Hematopoietic multipotent progenitor cell treated with erythropoietin and hydrocortisone succinate and interleukin-3 and kit ligand, for 15 days (in vitro differentiated cells): ENCODE data around the gene NDST3.
"Not testable (repeated sequence)": the region's sequence is repeated elsewhere in the genome, so short reads cannot be mapped to it uniquely, and the experiment has no call there.

Experiments used
- DNase-seq: peaks from one replicate; pipeline ENCODE4 v3.0.0-alpha.2; 2015; ENCODE audit warnings: low spot score

The NDST3 gene

DNA sequence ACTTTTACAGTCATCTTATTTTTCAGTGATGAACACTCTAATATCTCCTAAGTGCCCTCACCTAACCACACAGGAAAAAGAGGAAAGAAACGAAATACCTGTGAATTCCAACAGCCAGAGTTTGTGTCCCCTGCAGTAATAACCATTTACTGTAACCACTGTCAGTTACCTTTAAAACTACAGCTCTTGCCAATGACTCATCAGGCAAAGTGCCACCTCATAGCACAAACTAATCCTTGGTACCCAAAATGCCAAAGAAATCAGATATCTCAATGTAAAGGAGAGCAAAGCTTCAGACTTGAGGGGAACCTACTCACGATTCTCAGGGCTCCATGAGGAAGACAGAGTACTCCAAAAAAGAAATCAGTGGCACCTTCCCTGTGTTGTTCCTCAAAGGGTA, 146.5 kb downstream of the NDST3 start:
- DNase-seq, result no peak

DNA sequence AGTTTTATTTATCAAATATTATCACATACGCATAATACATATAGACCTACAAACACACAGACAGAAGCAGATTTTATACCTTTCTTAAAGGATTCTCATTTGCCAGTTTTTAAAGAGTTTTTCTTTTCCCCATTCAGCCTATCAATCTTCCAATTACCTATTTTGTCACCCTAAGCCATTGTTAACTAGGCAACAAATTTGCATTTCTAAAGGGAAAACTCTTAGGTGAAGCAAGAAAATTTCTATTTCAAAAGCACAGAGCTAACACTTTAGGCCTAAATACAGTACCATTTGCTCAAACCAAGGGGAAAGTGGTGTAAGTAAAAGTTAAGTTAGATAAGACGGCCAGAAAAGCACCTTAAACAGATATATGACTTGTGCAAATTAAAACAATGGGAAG, 156.6 kb downstream of the NDST3 start:
- no peak for DNase-seq

- no peak for DNase-seq
Measured at GRCh38 chr4:118193421-118193820, 159.1 kb downstream of the NDST3 start.

- DNase-seq, result no peak
Measured at GRCh38 chr4:118206627-118207026, 172.3 kb downstream of the NDST3 start.

DNA sequence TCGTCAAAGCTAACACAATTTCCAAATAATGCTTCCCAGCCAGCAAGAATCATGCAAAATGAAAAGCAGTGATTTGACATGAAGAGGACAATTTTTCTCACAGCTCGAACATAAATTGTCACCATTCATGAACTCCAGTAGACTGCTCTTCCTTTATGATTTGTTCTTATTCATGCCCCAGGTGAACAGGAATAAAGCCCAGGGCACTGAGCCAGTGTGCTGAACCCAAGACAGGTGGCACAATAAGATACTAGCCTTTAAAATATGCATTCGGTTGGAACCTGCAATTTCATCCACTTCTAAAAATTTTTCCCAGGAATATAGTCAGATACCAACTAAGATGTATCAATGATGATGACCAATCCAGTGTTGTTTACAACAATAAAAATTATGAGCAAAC, 178.8 kb downstream of the NDST3 start:
- no peak for DNase-seq

DNA sequence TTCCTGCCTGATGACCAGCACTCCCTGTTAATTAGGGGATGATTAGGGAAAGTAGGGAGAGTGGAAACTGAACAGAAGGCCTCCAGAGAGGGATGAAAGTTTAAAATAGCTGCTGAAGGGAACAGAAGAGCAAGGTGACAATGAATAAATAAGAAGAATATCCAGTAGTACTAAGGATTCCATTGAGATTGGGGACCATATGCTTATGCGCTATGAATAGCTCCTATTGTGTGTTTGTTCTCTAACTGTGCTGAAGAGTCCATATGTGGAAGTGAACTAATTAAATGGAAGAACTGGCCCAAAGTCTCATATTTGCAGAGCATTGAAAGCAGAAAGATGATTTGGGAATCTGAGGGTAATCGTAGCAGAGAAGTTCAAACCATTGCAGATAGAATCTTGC, 181.5 kb downstream of the NDST3 start:
- DNase-seq, result no peak

DNA sequence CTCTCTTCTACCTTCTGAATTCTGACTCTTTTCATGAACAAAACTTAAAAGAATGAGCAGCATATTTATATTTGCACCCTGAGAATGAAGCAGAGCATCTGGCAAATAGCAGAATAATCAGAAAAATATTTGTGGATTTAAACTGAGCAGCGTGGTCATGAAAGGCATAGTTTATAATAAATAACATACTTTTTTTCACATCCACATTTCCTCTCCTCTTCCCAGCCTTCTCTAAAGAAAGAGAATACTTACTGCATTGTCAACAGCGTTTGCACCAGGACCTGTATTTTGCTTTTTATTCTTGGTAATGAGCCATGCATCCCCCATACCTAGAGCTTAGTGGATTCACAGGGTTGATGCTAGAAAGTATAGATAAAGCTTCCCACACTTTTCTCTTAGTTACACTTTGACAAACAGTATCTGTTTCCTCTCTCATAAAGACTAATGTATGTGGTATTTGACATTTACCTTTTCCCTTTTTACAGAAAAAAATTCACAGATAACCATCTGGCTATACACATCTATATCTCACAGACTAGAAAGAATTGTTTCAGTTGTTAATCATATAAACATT, 187.0 kb downstream of the NDST3 start:
- no peak for DNase-seq

- DNase-seq, result peak; percentile 35
Measured at GRCh38 chr4:118224243-118224829, 190.1 kb downstream of the NDST3 start.

- DNase-seq, result no peak
Measured at GRCh38 chr4:118225511-118225910, 191.2 kb downstream of the NDST3 start.

- no peak for DNase-seq
Measured at GRCh38 chr4:118226311-118227010, 192.2 kb downstream of the NDST3 start.

DNA sequence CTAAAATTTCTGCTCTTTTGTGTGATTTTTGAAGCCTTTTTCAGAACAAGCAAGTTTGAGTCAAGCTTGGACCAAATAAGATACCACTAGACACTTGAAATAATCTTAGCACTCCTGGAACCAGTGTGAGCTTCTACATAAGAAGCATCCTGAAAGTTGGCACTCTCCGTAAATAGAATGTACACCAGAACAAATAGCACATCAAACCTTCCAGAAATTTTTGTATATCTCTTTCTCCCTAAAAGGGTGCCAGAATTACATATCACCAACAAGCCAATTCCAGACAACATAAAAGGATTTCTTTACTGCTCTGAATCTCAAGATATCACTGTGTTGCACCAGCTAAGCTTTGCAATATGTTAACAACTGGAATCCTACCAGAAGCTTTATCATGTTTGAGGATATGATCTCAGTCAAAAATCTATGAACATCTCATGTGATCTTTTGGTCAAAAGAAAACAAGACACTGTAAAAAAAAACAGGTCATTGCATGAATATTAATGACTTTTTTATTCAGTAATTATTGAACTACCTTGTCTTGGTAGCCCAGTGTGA, 201.4 kb downstream of the NDST3 start:
- no peak for DNase-seq

- DNase-seq, result no peak
Measured at GRCh38 chr4:118237531-118237930, 203.2 kb downstream of the NDST3 start.

- DNase-seq, result no peak
Measured at GRCh38 chr4:118249890-118250289, 215.6 kb downstream of the NDST3 start.

DNA sequence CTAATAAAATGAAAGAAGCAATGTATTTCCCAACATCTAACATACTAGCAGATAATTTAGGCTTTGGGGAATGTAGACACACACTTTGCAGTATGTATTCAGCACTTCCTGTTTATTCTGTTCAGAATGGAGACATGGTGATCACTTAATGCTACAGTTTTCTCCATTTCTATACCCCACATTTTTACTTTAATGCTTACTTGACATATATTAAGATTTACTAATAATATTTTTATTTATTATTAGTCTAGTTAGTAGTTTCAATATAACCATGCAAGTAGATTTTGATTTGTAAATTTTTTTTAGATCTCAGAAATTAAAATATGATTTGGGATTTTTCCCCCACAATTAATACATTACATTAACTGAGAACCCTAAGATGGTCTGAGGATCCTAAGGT, 220.1 kb downstream of the NDST3 start:
- DNase-seq, result no peak

- no peak for DNase-seq
Measured at GRCh38 chr4:118259111-118259510, 224.8 kb downstream of the NDST3 start.

GRCh38 chr4:118260309-118260708, 226.0 kb downstream of the NDST3 start:
- DNase-seq, result no peak

- no peak for DNase-seq
Measured at GRCh38 chr4:118264096-118264495, 229.8 kb downstream of the NDST3 start.

DNA sequence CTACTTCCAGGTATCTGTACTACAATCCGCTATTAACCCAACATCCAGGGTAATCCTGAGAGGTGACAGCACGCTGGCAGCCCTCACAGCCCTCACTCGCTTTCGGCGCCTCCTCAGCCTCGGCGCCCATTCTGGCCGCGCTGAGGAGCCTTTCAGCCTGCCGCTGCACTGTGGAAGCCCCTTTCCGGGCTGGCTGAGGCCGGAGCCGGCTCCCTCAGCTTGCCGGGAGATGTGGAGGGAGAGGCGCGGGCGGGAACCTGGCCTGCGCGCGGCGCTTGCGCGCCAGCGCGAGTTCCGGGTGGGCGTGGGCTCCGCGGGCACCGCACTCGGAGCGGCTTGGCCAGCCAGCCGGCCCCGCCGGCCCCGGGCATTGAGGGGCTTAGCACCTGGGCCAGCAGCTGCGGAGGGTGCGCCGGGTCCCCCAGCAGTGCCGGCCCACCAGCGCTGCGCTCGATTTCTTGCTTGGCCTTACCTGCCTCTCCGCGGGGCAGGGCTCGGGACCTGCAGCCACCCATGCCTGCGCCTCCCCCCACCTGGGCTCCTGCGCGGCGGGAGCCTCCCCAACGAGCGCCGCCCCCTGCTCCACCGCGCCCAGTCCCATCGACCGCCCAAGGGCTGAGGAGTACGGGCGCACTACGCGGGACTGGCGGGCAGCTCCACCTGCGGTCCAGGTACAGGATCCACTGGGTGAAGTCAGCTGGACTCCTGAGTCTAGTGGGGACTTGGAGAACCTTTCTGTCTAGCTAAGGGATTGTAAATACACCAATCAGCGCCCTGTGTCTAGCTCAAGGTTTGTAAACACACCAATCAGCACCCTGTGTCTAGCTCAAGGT, 231.2 kb downstream of the NDST3 start:
- DNase-seq, result no peak

- DNase-seq, result not testable (repeated sequence)
Measured at GRCh38 chr4:118266145-118266496, 231.8 kb downstream of the NDST3 start.

- DNase-seq, result no peak
Measured at GRCh38 chr4:118268780-118269179, 234.5 kb downstream of the NDST3 start.

DNA sequence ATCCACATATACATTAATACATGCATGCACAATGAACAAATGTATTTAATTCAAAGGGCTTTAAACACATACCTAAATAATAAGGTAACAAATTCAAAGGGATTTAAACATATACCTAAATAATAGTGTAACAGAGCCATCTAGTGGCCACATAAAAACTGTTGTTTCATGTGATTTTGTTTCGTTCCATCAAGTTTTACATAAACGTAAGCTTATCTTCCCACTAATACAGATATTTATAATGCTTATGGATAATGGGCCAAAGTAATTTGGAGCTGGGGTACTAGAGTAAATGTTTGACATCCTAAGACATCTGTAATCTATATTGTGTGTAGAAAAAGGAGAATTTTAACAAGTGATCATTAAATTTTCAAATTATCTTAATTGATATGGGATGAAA, 236.2 kb downstream of the NDST3 start:
- peak; percentile 50 for DNase-seq

DNA sequence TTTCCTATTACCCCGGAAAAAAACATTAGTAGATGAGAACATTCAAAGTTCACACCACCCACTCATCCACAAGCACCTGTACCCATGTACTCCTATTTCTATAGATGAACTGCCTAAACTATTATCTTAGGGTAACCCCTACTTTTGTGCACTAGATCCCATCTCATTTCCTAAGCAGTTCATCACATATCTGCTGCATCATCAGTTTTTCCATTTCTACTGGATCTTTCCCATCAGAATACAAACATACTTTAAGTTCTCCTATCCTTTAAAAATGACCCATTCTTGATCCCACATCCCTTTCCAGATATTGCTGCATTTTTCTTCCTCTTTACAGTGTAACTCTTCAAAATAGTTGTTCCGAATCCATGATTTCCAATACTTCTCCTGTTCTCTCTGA, 237.5 kb downstream of the NDST3 start:
- DNase-seq, result no peak

DNA sequence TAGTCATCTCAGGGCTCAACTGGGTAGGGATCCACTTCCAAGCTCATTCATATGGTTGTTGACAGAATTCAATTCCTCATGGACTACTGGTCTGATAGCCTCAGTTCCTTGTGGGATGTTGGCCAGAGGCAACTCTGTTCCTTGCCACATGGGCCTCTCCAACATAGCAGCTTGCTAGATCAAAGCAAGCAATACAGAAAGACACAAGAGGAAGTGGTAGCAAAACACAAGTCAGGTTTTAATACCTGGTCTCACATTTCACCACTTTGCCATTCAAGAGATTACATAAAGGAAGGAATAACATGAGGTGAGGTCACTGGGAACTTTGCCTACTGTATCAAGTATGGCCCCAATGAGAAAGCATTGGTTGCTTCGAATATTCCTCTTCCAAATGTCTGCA, 239.4 kb downstream of the NDST3 start:
- DNase-seq, result no peak
